Measurements from ENCODE around the gene CDH4. TPM values are rescaled to one million over a fixed set of nuclear protein-coding genes. Genes with fewer than 3 reads are reported as not detected.

The CDH4 gene
- total and polyA plus RNA-seq, 10 donors, result 0.30 to 20.1 (median 7.7) TPM

GRCh38 chr20:61847420-61847748, 595.3 kb downstream of the CDH4 start:
- TF ChIP-seq CTCF (IDR thresholded peaks at IDR 0.05 in 8 of 11, conservative IDR thresholded peaks at IDR 0.05 in 3 of 11), result no peak
- Histone ChIP-seq H3K4me1 (no peaks in the 10 kb centered on the region), H3K36me3 (no peaks in the 10 kb centered on the region), H3K4me3 (no peak overlapping the region), H3K9me3 (peaks cover 0 to 24% (median 0%) of the 10 kb centered on the region in 8 donors), H3K27me3 (replicated peaks in 1 of 7) (peaks cover 0 to 24% (median 0%) of the 10 kb centered on the region in 7 donors), H3K27ac (no peak overlapping the region)
- intact Hi-C loops (cut with DNase I; ENCODE audit: low total_unique reads), result no loop called here
- WGBS, 5 donors, result 88 to 95% (median 93%) methylated on average over 10 of the region's 10 CpGs
- peak; percentile 28 for DNase-seq

- peak; percentile 46 for DNase-seq
- H3K27ac ChIP-seq, result no peak overlapping the region
- H3K9me3 ChIP-seq, result peaks cover 0 to 24% (median 0%) of the 10 kb centered on the region in 8 donors
- intact Hi-C loops (cut with DNase I; ENCODE audit: low total_unique reads), result no loop called here
- peaks cover 0 to 24% (median 0%) of the 10 kb centered on the region in 7 donors for H3K27me3 ChIP-seq (replicated peaks in 1 of 7)
- WGBS, 5 donors, result 83 to 91% (median 90%) methylated on average over 6 to 7 of the region's 7 CpGs
- H3K4me3 ChIP-seq, result no peak overlapping the region
- no peaks in the 10 kb centered on the region for H3K4me1 ChIP-seq
- TF ChIP-seq POLR2AphosphoS5 (IDR thresholded peaks at IDR 0.05) (no peak), POLR2A (IDR thresholded peaks at IDR 0.05) (no peak), CTCF (IDR thresholded peaks at IDR 0.05 in 8 of 11, conservative IDR thresholded peaks at IDR 0.05 in 3 of 11) (no peak)
- H3K36me3 ChIP-seq, result no peaks in the 10 kb centered on the region
These were observed 595.9 kb downstream of the CDH4 start for GRCh38 chr20:61847986-61848385.

GRCh38 chr20:61848851-61849250, 596.8 kb downstream of the CDH4 start:
- H3K27ac ChIP-seq, result no peak overlapping the region
- no peaks in the 10 kb centered on the region for H3K4me1 ChIP-seq
- no peak for DNase-seq
- H3K4me3 ChIP-seq, result no peak overlapping the region
- H3K27me3 ChIP-seq (replicated peaks in 1 of 7), result peaks cover 0 to 24% (median 0%) of the 10 kb centered on the region in 7 donors
- H3K9me3 ChIP-seq, result peaks cover 0 to 26% (median 0%) of the 10 kb centered on the region in 8 donors
- H3K36me3 ChIP-seq, result no peaks in the 10 kb centered on the region
- 50 to 76% (median 65%) methylated on average over 4 of the region's 4 CpGs for WGBS, 5 donors
- TF ChIP-seq POLR2AphosphoS5 (IDR thresholded peaks at IDR 0.05) (no peak), CTCF (IDR thresholded peaks at IDR 0.05 in 8 of 11, conservative IDR thresholded peaks at IDR 0.05 in 3 of 11) (no peak), POLR2A (IDR thresholded peaks at IDR 0.05) (no peak)
- intact Hi-C loops (cut with DNase I; ENCODE audit: low total_unique reads), result no loop called here

DNA sequence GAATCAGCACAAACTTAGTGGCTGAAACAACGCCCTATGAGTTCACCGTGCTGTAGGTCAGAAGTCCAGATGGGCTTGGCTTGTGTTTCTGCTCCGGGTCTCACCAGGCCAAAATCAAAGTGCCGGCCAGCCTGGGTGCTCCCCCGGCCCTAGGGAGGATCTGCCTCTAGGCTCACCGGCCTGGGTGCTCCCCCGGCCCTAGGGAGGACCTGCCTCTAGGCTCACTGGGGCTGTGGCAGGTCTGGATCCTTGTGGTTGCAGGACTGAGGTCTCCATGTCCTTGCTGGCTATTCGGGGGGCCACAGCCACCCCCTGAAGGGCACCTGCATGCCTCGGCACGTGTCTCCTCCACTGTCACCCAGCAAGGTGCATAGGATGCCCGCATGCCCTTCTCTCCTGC, 597.3 kb downstream of the CDH4 start:
- TF ChIP-seq CTCF (IDR thresholded peaks at IDR 0.05 in 8 of 11, conservative IDR thresholded peaks at IDR 0.05 in 3 of 11) (no peak), POLR2A (IDR thresholded peaks at IDR 0.05) (no peak), POLR2AphosphoS5 (IDR thresholded peaks at IDR 0.05) (no peak)
- Histone ChIP-seq H3K36me3 (no peaks in the 10 kb centered on the region), H3K9me3 (peaks cover 0 to 32% (median 0%) of the 10 kb centered on the region in 8 donors), H3K4me3 (no peak overlapping the region), H3K27ac (no peak overlapping the region), H3K4me1 (no peaks in the 10 kb centered on the region), H3K27me3 (replicated peaks in 1 of 7) (peaks cover 0 to 24% (median 0%) of the 10 kb centered on the region in 7 donors)
- intact Hi-C loops (cut with DNase I; ENCODE audit: low total_unique reads), result no loop called here
- WGBS, 5 donors, result 79 to 88% (median 85%) methylated on average over 9 to 11 of the region's 11 CpGs
- DNase-seq, result peak; percentile 56
